Activated CD8-positive, alpha-beta memory T cell treated with anti-CD3 and anti-CD28 coated beads, Interleukin-2, amount 50 U/mL, for 1 hour (primary cell): ENCODE data around the gene VEGFA.
A peak's percentile ranks its signal among the peaks of the same experiment; 100 is the strongest.

ENCODE experiments used
- DNase-seq: peaks from one replicate; pipeline ENCODE4 v3.0.0-alpha.2; 2020; ENCODE audit errors: extremely low read depth

The VEGFA gene

GRCh38 chr6:43769526-43770371 lies at the start of gene VEGFA:
TSS of gene VEGFA (plus strand) at chr6:43770211.
- peak; percentile 75 for DNase-seq

- no peak for DNase-seq
Observed at GRCh38 chr6:43720999-43721398, 49.0 kb upstream of the VEGFA start.

DNA sequence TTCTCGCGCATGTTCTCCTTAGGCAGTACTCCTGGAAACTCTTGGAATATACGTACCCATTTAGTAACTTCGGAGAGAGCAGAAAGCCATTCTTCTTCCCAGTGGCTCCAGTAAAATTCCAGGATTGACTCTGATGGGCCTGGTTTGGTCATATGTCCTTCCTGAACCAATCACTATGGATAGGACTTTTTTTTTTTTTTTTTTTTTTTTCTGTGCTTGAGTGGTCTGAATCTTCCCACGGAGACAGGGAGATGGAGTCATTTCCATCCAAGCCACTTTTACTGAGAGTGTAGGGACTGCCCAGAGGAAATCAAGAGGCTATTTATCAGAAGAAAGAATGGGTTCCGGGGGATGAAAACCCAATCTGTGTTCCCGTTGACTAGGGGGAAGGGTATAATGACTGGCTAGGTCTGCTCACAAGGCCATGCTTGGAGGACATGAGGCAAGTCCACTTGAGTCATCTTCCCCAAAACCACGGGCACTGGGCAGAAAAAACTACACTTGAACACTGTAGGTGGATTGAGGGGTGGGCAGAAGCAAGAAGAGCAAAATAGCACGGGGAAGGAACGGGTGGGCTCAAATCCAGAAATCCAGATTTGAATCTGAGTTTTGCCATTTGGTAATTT lies 47.0 kb upstream of the VEGFA start:
- DNase-seq: no peak

DNA sequence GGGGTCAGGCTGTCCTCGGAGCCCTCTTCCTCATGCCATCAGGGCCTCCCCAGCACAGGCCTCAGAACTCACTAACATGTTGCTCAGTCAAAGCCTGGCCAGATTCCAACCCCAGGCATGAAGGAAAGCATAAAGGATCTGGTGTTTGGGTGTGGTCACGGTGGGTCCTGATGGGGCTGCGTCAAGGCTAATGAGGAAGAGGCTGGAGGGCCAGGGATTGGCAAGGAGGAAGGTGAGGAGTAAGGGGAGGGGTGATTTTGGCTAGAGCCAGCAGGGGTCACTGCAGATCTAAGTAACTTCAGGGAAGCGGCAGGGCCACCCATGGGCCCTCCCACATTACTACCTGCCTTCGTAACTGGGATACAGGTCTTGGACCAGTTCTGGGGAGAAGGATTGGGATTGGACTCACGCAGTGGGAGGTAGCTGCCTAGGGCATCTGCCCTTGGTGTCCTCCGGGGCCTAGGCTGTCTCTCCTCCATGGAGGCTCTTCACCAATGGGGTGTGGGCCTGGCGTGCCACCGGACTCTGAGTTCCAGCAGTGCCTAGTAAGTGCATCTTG lies 46.2 kb upstream of the VEGFA start:
- no peak for DNase-seq

DNA sequence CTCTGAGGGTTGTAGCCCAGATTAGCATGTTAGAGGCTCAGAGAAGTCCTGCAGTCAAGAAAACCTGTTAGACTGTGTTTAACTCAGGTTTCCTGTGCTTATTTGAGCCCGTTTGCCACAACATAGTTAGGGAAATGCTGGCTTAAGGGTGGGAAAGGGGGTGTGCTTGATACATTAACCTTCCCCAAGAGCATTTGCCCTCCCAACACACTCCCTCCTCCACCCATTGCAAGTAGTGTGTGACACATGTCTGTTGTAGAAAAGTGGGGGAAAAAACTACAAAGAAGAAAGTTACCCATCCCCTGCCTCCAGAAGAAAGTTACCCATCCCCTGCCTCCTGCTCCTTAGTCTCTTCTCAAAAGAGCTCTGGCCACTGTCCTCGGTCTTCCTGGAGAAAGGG lies 45.7 kb upstream of the VEGFA start:
- no peak for DNase-seq

GRCh38 chr6:43724914-43725642 lies 44.9 kb upstream of the VEGFA start:
- DNase-seq: no peak

GRCh38 chr6:43725643-43726580 lies 44.1 kb upstream of the VEGFA start:
- no peak for DNase-seq

- no peak for DNase-seq
Observed at GRCh38 chr6:43727634-43728033, 42.4 kb upstream of the VEGFA start.

DNA sequence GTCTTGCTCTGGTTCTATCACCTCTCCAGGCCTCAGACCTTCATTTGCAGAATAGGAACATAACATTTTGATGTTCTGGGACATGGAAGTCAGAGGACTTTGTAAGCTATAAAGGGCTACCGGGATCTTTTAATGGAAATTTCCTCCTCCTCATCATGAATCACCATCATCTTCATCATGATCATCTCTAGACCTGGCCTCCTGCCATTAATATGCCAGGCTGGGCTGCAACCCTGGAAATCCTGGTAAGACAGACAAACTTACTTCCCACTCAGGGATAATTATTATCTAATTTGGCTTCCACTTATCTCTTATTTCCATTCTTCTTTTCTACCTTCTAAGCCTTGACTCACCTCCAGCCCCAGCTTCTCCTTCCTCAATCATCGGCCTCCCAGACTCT lies 41.4 kb upstream of the VEGFA start:
- no peak for DNase-seq

GRCh38 chr6:43729537-43729936 lies 40.5 kb upstream of the VEGFA start:
- no peak for DNase-seq

GRCh38 chr6:43730634-43731033 lies 39.4 kb upstream of the VEGFA start:
- DNase-seq: no peak

GRCh38 chr6:43733471-43734293 lies 36.3 kb upstream of the VEGFA start:
- no peak for DNase-seq

DNA sequence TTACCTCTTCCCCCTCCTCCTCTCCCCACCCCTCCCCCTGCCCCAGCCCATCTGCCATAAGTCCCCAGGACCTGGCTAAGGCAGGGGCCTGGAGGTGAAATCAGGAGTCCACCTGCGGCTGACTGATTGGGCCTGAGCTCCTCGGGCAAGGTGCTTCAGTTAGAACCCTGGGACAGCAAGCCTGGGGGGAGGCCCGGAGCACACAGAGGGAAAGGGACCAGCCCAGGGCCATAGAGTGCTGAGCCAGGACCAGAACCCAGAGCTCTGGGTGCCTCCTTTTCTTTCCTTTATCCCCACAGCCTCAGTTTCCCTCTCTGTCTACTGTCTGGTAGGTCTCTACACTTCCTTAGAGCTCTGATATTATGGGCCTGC lies 35.7 kb upstream of the VEGFA start:
- DNase-seq: no peak

GRCh38 chr6:43735642-43736199 lies 34.3 kb upstream of the VEGFA start:
- no peak for DNase-seq

DNA sequence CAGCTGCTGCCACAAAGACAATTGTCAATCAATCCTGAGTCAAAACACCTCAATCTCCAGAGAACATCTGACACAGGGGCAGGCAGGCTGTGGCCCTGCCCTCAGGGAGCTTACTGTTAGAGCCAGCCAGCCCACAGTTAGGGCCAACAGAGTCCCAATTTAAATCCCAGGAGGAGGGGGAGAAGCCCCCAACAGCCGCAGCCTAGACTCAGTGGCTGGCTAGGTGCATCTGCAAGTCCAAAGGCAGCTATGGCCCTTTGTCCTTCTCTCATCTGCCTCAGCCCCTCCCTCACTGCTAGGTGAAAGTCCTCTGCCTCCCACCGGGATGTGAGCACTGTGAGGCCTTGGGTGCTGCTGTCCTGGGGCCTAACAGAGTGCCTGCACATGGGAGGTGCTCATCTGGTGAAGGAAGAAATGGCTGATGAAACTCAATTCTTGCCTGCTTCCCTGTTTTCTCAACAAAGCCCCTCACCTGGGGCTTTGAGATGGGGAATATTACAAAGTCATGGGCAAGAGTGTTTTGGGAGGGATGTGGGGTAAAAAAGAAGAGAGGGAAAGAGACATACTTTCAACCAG lies 33.7 kb upstream of the VEGFA start:
- no peak for DNase-seq

- no peak for DNase-seq
Observed at GRCh38 chr6:43736844-43737243, 33.2 kb upstream of the VEGFA start.

- no peak for DNase-seq
Observed at GRCh38 chr6:43737272-43738081, 32.5 kb upstream of the VEGFA start.

GRCh38 chr6:43738267-43738676 lies 31.7 kb upstream of the VEGFA start:
- no peak for DNase-seq
